HepG2 (cell line): ENCODE measurements around the gene OR4M1. TPM values are rescaled to one million over a fixed set of nuclear protein-coding genes. Genes with fewer than 3 reads are reported as not detected.

Experiments used
- ATAC-seq: fragments of 200-7000 bp; cut with Tn5 transposase; 3 replicates; pipeline ENCODE4 v1.9.1; 2020; ENCODE audit warnings: mild to moderate bottlenecking, moderate library complexity
- BruUV-seq: library from RNA; stranded (reverse); fragments of 400-500 nt; replicated peaks from 2 replicates; lab custom pipeline; 2021; lab: Mats Ljungman, UMichigan
- CTCF ChIA-PET: fragments of 300-600 bp; formaldehyde crosslinking; extraction: SDS; loops from one replicate; lab custom pipeline; 2021; ENCODE audit warnings: low total read pairs, inconsistent platforms, low intra/inter-chr PET ratio; lab: Yijun Ruan, JAX
- POLR2A ChIA-PET: fragments of 350-600 bp; sonication (Branson Sonifier 250); formaldehyde crosslinking; loops from one replicate; lab custom pipeline; 2020; ENCODE audit warnings: antibody characterized with exemption, inconsistent platforms; lab: Yijun Ruan, JAX
- DNase-seq: peaks from one replicate; pipeline ENCODE4 v3.0.0-alpha.2; 2015; ENCODE audit warnings: low spot score
- FAIRE-seq: peaks from 3 replicates; lab custom pipeline; 2011; peaks lifted over from hg19 to GRCh38; lab: Jason Lieb, UNC
- H2AFZ ChIP-seq: one replicate; pipeline ENCODE4 v1.6.1; 2011; ENCODE audit warnings: low read length, inconsistent platforms
- H3K27ac ChIP-seq: fragments of 300-600 bp; 3 replicates; pipeline ENCODE4 v1.8.0; 2011; ENCODE audit warnings: mixed run types, mild to moderate bottlenecking, mixed read lengths, low read length, inconsistent platforms; ENCODE audit not compliant: insufficient read depth; ENCODE audit errors: extremely low read length
- H3K27me3 ChIP-seq, 2 experiments: fragments of 200-600 bp in 1 of 2; 2 replicates in 1 of 2; 3 replicates in 1 of 2; pipeline versions ENCODE4 v1.6.0 to v1.8.0; 2011; ENCODE audit warnings: low read length in 2 of 2, mild to moderate bottlenecking in 2 of 2, moderate library complexity in 2 of 2, inconsistent platforms in 1 of 2; ENCODE audit not compliant: insufficient read depth in 2 of 2, control insufficient read depth in 1 of 2
- H3K36me3 ChIP-seq, 2 experiments: fragments of 200-600 bp in 1 of 2; replicated peaks in 1 of 2; 2 replicates in 1 of 2; 3 replicates in 1 of 2; pipeline versions ENCODE4 v1.5.1 to v1.8.0; 2011; ENCODE audit warnings: low read length in 2 of 2, inconsistent platforms in 1 of 2; ENCODE audit not compliant: insufficient read depth in 2 of 2, control insufficient read depth in 1 of 2
- H3K4me1 ChIP-seq: 2 replicates; pipeline ENCODE4 v1.5.1; 2012; ENCODE audit warnings: low read length, inconsistent platforms; ENCODE audit not compliant: insufficient read depth
- H3K4me2 ChIP-seq: 2 replicates; pipeline ENCODE4 v1.6.0; 2011; ENCODE audit warnings: low read depth, low read length, inconsistent platforms
- H3K4me3 ChIP-seq, 3 experiments: fragments of 200-600 bp in 1 of 3; sonication (generic), shearing (Covaris generic) in 1 of 3; replicated peaks in 1 of 3; 2 replicates each; pipeline ENCODE4 v1.5.1; 2011 to 2016; ENCODE audit warnings: low read length in 3 of 3, inconsistent platforms in 2 of 3, low read depth in 2 of 3, mild to moderate bottlenecking in 2 of 3, control low read depth in 1 of 3, mixed read lengths in 1 of 3; ENCODE audit not compliant: insufficient read depth in 1 of 3
- H3K79me2 ChIP-seq: one replicate; pipeline ENCODE4 v1.6.1; 2011; ENCODE audit warnings: low read length, inconsistent platforms; ENCODE audit not compliant: insufficient read depth
- H3K9ac ChIP-seq: 2 replicates; pipeline ENCODE4 v1.6.0; 2011; ENCODE audit warnings: mild to moderate bottlenecking, low read depth, low read length, inconsistent platforms; ENCODE audit not compliant: insufficient read depth
- H3K9me3 ChIP-seq: 2 replicates; pipeline ENCODE4 v1.5.1; 2012; ENCODE audit warnings: mild to moderate bottlenecking, low read length
- H4K20me1 ChIP-seq: 2 replicates; pipeline ENCODE4 v1.6.0; 2011; ENCODE audit warnings: inconsistent platforms, mild to moderate bottlenecking, low read length, moderate library complexity; ENCODE audit not compliant: insufficient read depth
- JUND ChIP-seq: sonication (generic); formaldehyde crosslinking; IDR thresholded peaks from 2 replicates; pipeline ENCODE4 v1.8.0; 2022; ENCODE audit warnings: mild to moderate bottlenecking, missing genetic modification reagents
- KDM4B ChIP-seq: sonication (generic); formaldehyde crosslinking; IDR thresholded peaks from 2 replicates; pipeline ENCODE4 v1.4.0; 2020; ENCODE audit warnings: missing genetic modification reagents
- KLF16 ChIP-seq, 2 experiments: sonication (generic) in 1 of 2; formaldehyde crosslinking in 1 of 2; IDR thresholded peaks; 2 replicates each; pipeline versions ENCODE4 v1.6.1 to v1.8.0; 2016 to 2023; ENCODE audit warnings: missing genetic modification reagents in 2 of 2, missing compliant biosample characterization in 1 of 2
- NFAT5 ChIP-seq: sonication (generic); formaldehyde crosslinking; IDR thresholded peaks from 2 replicates; pipeline ENCODE4 v1.4.0; 2020; ENCODE audit warnings: missing genetic modification reagents
- NR2F2 ChIP-seq: IDR thresholded peaks from 2 replicates; pipeline ENCODE4 v1.6.1; 2012; ENCODE audit warnings: low read depth, inconsistent platforms, borderline replicate concordance
- PTBP1 ChIP-seq: fragments of 200-400 bp; formaldehyde crosslinking; IDR thresholded peaks from 2 replicates; pipeline ENCODE4 v1.6.1; 2018; ENCODE audit warnings: low read length, low read depth; ENCODE audit not compliant: poor library complexity, severe bottlenecking
- ZNF230 ChIP-seq: sonication (generic); formaldehyde crosslinking; IDR thresholded peaks from 2 replicates; pipeline ENCODE4 v1.4.0; 2020; ENCODE audit warnings: mild to moderate bottlenecking, missing genetic modification reagents
- ZNF703 ChIP-seq: sonication (generic); formaldehyde crosslinking; IDR thresholded peaks from 2 replicates; pipeline ENCODE4 v1.5.1; 2020; ENCODE audit warnings: missing genetic modification reagents, mild to moderate bottlenecking, moderate library complexity, borderline replicate concordance
- WGBS: methylation state at CpG from one replicate; pipeline ENCODE4 v1.1.6; 2017; ENCODE audit warnings: low lambda C conversion rate; 5-methylcytosine and 5-hydroxymethylcytosine counted together
- in situ Hi-C: cut with HindIII; loops from 2 replicates; pipeline ENCODE4 v1.10.0; 2017; ENCODE audit warnings: low pct_unique_long_range_greater_than_20kb; ENCODE audit not compliant: extremely low pct_ligation_motif_present
- intact Hi-C: fragments of 100-400 bp; cut with micrococcal nuclease; formaldehyde crosslinking; loops from one replicate; pipeline ENCODE4 v1.10.0; 2022; ENCODE audit not compliant: unreplicated experiment
- polyA plus RNA-seq, 8 experiments: library from polyadenylated mRNA; depleted of rRNA in 3 of 8; stranded (reverse) in 7 of 8; unstranded in 1 of 8; fragments of >200 nt; fragmentation: Illumina TruSeq in 4 of 8; extraction: Trizol in 4 of 8; gene quantifications; 2 replicates each; pipeline versions ENCODE4 v1.2.1 to v1.2.3, GENCODE V29; 2011 to 2016; ENCODE audit warnings: low read depth in 4 of 8, missing spikeins in 1 of 8, mixed read lengths in 1 of 8; ENCODE audit not compliant: insufficient read depth in 1 of 8
- total RNA-seq, 5 experiments: library from RNA; depleted of rRNA; stranded (reverse); fragments of >200 nt; fragmentation: Illumina TruSeq; extraction: Trizol; gene quantifications; 2 replicates each; pipeline ENCODE4 v1.2.3, GENCODE V29; 2016; ENCODE audit warnings: low read depth in 1 of 5

Gene OR4M1
- total and polyA plus RNA-seq, 2 of the 13 experiments (the other 11 are each of a cell fraction or from before 2014, with no cell fraction given), result not detected

- no peaks in the 10 kb centered on the region for H3K9me3 ChIP-seq
- H4K20me1 ChIP-seq, result no peaks in the 10 kb centered on the region
- no peak for FAIRE-seq
- H2AFZ ChIP-seq, result no peak overlapping the region
- DNase-seq, result no peak
- H3K36me3 ChIP-seq, result no peaks in the 10 kb centered on the region
- H3K27ac ChIP-seq, result no peak overlapping the region
- ATAC-seq, result no peak
- H3K4me3 ChIP-seq, result no peak overlapping the region
- in situ Hi-C loops (no loop called here), intact Hi-C loops (no loop called here)
- H3K4me2 ChIP-seq, result no peak overlapping the region
- no peaks in the 10 kb centered on the region for H3K4me1 ChIP-seq
- CTCF ChIA-PET, result no interaction called here
- H3K27me3 ChIP-seq, result no peaks in the 10 kb centered on the region
- POLR2A ChIA-PET, result no interaction called here
- no TSS peak for BruUV-seq
- H3K9ac ChIP-seq, result no peak overlapping the region
- WGBS, result 2% methylated on average over 1 of the region's 1 CpG
- H3K79me2 ChIP-seq, result no peaks in the 10 kb centered on the region
- TF ChIP-seq ZNF230 (CRISPR knock-in tag) (no peak), JUND (CRISPR knock-in tag) (no peak)
- TF ChIP-seq, all 625 proteins: peak for 0
Measured at GRCh38 chr14:19823178-19823577, 49.9 kb downstream of the OR4M1 start.

GRCh38 chr14:19823765-19824164, 50.5 kb downstream of the OR4M1 start:
- DNase-seq, result no peak
- no peak overlapping the region for H3K27ac ChIP-seq
- H3K9ac ChIP-seq, result no peak overlapping the region
- no peak for ATAC-seq
- no peak overlapping the region for H2AFZ ChIP-seq
- H4K20me1 ChIP-seq, result no peaks in the 10 kb centered on the region
- no peak for TF ChIP-seq ZNF703 (CRISPR knock-in tag)
- TF ChIP-seq KLF16 (CRISPR knock-in tag; IDR thresholded peaks at IDR 0.05), result no peak
- TF ChIP-seq NR2F2, result no peak
- no peak for TF ChIP-seq NFAT5 (CRISPR knock-in tag)
- no peak for TF ChIP-seq PTBP1
- TF ChIP-seq KDM4B (CRISPR knock-in tag), result no peak
- H3K4me2 ChIP-seq, result no peak overlapping the region
- no TSS peak for BruUV-seq
- H3K27me3 ChIP-seq, result no peaks in the 10 kb centered on the region
- no peaks in the 10 kb centered on the region for H3K9me3 ChIP-seq
- no peak overlapping the region for H3K4me3 ChIP-seq
- H3K79me2 ChIP-seq, result no peaks in the 10 kb centered on the region
- CTCF ChIA-PET, result no interaction called here
- no peak for FAIRE-seq
- no peaks in the 10 kb centered on the region for H3K36me3 ChIP-seq
- intact Hi-C loops, result no loop called here
- H3K4me1 ChIP-seq, result no peaks in the 10 kb centered on the region
- WGBS, result 0% methylated on average over 1 of the region's 1 CpG
- in situ Hi-C loops, result no loop called here
- POLR2A ChIA-PET, result no interaction called here
